ENCODE measurements around the gene MRPL2.

MRPL2 gene

DNA sequence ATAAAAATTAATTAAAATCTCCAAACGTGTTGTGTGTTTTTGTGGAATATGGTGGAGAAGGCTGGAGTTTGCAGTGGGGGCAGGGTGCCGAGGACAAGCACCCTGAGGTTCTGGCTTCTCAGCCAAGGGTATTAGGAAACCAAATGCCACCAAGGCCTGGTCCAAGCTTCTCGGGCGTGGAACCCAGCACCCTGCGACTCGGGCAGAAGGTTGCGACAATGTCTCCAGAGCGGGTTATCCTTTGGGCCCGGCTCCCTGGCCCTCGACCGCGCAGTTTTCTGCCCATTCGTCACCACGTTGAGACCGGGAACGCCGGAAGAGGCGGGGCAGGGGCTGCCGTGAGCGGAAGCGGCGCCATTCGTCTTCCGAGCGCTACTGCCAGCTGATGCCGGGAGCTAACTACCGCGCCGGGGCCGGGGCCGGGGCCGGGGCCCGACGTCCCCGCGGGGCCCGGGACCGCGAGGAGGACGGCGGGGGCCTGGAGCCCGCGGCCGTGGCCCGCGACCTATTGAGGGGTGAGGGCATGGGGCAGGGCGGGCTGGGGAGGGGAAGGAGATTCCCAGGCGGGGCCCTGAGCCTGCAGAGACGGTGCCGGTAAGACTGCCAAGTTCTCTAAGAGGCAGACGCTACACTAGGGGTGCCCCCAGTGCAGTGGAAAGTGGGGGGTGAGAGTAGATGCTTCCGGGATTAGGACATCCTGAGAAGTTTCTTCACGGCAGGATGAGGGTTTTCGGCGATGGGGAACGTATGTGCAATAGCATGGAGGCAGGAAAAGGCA, 37.8 kb downstream of the MRPL2 start, which contains the start of gene RRP36 (continued):
- TF ChIP-seq ZBTB1 (tag by site-specific recombination; IDR thresholded peaks at IDR 0.05) (no peak), ZNF350 (tag by site-specific recombination; IDR thresholded peaks at IDR 0.05) (no peak), ZNF510 (tag by site-specific recombination; IDR thresholded peaks at IDR 0.05; ENCODE audit: insufficient replicate concordance) (no peak), ZNF214 (tag by site-specific recombination; IDR thresholded peaks at IDR 0.05; ENCODE audit: borderline replicate concordance) (no peak), ZNF266 (tag by site-specific recombination; IDR thresholded peaks at IDR 0.05; ENCODE audit: low read depth) (no peak), ZNF610 (tag by site-specific recombination; IDR thresholded peaks at IDR 0.05; ENCODE audit: borderline replicate concordance) (no peak), ZNF776 (tag by site-specific recombination; IDR thresholded peaks at IDR 0.05; ENCODE audit: borderline replicate concordance) (no peak), GLI4 (tag by site-specific recombination; IDR thresholded peaks at IDR 0.05) (no peak), ZNF621 (tag by site-specific recombination; IDR thresholded peaks at IDR 0.05) (no peak), KLF8 (tag by site-specific recombination; IDR thresholded peaks at IDR 0.05) (peak; percentile 18; the same call in 1 of the 2 replicates), PRDM4 (tag by site-specific recombination; IDR thresholded peaks at IDR 0.05) (0 out of 2 replicates have a peak, but pooled peaks have one; percentile 10), ZNF449 (tag by site-specific recombination; IDR thresholded peaks at IDR 0.05) (no peak), ZNF274 (IDR thresholded peaks at IDR 0.05; ENCODE audit: low read length) (no peak), ZNF274 (tag by site-specific recombination; IDR thresholded peaks at IDR 0.05; ENCODE audit: borderline replicate concordance) (no peak), HOXA7 (CRISPR knock-in tag; IDR thresholded peaks at IDR 0.05; ENCODE audit: borderline replicate concordance) (no peak), ZNF561 (tag by site-specific recombination; IDR thresholded peaks at IDR 0.05; ENCODE audit: borderline replicate concordance) (peak; percentile 55; the same call in 1 of the 2 replicates), ZNF184 (tag by site-specific recombination; IDR thresholded peaks at IDR 0.05) (no peak), KLF1 (tag by site-specific recombination; IDR thresholded peaks at IDR 0.05) (no peak), GLI2 (tag by site-specific recombination; IDR thresholded peaks at IDR 0.05; ENCODE audit: borderline replicate concordance, low read depth) (no peak), ZNF626 (tag by site-specific recombination; IDR thresholded peaks at IDR 0.05) (no peak), OVOL3 (tag by site-specific recombination; IDR thresholded peaks at IDR 0.05) (no peak), ZNF19 (tag by site-specific recombination; IDR thresholded peaks at IDR 0.05; ENCODE audit: low read depth) (no peak)
- TF ChIP-seq, protein P1, sequence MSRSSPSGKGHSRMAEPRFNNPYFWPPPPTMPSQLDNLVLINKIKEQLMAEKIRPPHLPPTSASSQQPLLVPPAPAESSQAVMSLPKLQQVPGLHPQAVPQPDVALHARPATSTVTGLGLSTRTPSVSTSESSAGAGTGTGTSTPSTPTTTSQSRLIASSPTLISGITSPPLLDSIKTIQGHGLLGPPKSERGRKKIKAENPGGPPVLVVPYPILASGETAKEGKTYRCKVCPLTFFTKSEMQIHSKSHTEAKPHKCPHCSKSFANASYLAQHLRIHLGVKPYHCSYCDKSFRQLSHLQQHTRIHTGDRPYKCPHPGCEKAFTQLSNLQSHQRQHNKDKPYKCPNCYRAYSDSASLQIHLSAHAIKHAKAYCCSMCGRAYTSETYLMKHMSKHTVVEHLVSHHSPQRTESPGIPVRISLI (tag by site-specific recombination; IDR thresholded peaks at IDR 0.05): no peak; the same call in 1 of the 2 replicates
- TF ChIP-seq, protein P2, sequence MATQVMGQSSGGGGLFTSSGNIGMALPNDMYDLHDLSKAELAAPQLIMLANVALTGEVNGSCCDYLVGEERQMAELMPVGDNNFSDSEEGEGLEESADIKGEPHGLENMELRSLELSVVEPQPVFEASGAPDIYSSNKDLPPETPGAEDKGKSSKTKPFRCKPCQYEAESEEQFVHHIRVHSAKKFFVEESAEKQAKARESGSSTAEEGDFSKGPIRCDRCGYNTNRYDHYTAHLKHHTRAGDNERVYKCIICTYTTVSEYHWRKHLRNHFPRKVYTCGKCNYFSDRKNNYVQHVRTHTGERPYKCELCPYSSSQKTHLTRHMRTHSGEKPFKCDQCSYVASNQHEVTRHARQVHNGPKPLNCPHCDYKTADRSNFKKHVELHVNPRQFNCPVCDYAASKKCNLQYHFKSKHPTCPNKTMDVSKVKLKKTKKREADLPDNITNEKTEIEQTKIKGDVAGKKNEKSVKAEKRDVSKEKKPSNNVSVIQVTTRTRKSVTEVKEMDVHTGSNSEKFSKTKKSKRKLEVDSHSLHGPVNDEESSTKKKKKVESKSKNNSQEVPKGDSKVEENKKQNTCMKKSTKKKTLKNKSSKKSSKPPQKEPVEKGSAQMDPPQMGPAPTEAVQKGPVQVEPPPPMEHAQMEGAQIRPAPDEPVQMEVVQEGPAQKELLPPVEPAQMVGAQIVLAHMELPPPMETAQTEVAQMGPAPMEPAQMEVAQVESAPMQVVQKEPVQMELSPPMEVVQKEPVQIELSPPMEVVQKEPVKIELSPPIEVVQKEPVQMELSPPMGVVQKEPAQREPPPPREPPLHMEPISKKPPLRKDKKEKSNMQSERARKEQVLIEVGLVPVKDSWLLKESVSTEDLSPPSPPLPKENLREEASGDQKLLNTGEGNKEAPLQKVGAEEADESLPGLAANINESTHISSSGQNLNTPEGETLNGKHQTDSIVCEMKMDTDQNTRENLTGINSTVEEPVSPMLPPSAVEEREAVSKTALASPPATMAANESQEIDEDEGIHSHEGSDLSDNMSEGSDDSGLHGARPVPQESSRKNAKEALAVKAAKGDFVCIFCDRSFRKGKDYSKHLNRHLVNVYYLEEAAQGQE (tag by site-specific recombination; IDR thresholded peaks at IDR 0.05): no peak
- TF ChIP-seq, protein P3, sequence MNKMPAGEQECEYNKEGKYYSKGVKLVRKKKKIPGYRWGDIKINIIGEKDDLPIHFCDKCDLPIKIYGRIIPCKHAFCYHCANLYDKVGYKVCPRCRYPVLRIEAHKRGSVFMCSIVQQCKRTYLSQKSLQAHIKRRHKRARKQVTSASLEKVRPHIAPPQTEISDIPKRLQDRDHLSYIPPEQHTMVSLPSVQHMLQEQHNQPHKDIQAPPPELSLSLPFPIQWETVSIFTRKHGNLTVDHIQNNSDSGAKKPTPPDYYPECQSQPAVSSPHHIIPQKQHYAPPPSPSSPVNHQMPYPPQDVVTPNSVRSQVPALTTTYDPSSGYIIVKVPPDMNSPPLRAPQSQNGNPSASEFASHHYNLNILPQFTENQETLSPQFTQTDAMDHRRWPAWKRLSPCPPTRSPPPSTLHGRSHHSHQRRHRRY (tag by site-specific recombination; IDR thresholded peaks at IDR 0.05): no peak
- TF ChIP-seq, protein P4, sequence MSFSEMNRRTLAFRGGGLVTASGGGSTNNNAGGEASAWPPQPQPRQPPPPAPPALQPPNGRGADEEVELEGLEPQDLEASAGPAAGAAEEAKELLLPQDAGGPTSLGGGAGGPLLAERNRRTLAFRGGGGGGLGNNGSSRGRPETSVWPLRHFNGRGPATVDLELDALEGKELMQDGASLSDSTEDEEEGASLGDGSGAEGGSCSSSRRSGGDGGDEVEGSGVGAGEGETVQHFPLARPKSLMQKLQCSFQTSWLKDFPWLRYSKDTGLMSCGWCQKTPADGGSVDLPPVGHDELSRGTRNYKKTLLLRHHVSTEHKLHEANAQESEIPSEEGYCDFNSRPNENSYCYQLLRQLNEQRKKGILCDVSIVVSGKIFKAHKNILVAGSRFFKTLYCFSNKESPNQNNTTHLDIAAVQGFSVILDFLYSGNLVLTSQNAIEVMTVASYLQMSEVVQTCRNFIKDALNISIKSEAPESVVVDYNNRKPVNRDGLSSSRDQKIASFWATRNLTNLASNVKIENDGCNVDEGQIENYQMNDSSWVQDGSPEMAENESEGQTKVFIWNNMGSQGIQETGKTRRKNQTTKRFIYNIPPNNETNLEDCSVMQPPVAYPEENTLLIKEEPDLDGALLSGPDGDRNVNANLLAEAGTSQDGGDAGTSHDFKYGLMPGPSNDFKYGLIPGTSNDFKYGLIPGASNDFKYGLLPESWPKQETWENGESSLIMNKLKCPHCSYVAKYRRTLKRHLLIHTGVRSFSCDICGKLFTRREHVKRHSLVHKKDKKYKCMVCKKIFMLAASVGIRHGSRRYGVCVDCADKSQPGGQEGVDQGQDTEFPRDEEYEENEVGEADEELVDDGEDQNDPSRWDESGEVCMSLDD (tag by site-specific recombination; IDR thresholded peaks at IDR 0.05): no peak

Measured in HEK293 (cell line).